Endometrial microvascular endothelial cells (primary cell): ENCODE measurements around the gene OR2H2. TPM values are rescaled to one million over a fixed set of nuclear protein-coding genes. Genes with fewer than 3 reads are reported as not detected.

Experiments used
- in situ Hi-C: cut with HindIII; loops from 2 replicates; pipeline ENCODE4 v1.10.0; 2017; ENCODE audit warnings: low sequenced_read_pairs, low pct_unique_long_range_greater_than_20kb; ENCODE audit errors: inconsistent ontology term
- total RNA-seq: library from RNA; depleted of rRNA; stranded (reverse); fragments of >200 nt; gene quantifications from one replicate; pipeline ENCODE4 v1.2.3, GENCODE V29; 2015; ENCODE audit errors: inconsistent ontology term

Gene OR2H2
- not detected for total RNA-seq

DNA sequence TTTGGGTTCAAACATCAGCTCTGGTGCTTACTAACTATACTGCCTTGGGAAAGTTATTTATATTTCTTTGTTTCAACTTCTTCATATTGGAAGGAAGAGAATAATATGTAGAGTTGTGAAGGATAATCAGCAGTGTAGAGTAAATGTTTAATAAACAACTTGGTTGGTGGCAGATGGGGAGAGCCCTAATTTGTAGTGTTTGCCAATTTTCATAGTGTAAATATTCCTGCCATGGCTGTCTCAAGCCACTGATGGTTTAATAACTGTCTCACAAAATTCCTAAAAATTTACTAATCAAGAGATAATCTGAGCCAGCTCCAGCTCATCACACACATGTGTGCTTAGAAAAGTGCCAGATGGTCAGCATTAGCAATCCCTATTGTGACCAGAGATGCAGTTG lies at the start of gene OR2H2:
Gene OR2H2 (plus strand): TSS at position 301 of the 400 bp plus-strand sequence. CDS start 2,824 bp downstream, outside the sequence.
- in situ Hi-C loops: no loop called here

DNA sequence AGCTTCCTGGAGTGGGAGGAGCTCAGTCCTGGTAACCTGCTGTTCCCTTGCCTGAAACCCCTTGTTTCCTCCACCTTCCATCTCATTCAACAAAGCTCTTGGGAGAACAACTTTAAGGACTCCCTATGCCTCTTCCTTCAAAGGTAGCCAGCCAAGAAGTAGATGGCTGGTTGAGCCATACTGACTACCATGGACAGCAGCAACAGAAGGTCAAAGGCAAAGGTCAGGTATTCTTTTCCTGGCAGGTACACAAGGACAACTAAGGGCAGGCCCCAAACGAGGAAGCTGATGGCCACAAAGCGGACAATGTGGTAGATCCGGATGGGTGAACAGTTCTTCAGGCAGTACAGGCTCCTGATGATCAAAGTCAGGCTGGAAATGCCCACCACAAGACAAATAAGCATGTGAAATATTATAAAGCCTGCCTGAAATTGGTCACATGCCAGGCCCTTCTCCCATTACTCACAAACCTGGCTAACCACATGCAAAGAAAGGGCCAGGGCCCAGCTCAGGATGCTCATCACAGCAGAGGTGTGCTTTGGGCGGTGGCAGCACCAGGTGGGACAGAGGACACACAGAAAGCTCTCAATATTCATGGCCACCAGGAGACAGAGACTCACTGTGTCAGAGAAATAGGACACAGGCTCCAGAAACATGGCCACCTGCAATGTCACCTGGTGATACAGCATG lies 47.1 kb upstream of the OR2H2 start:
- in situ Hi-C loops: no loop called here

GRCh38 chr6:29547573-29547972 lies 37.3 kb upstream of the OR2H2 start:
- in situ Hi-C loops: no loop called here

DNA sequence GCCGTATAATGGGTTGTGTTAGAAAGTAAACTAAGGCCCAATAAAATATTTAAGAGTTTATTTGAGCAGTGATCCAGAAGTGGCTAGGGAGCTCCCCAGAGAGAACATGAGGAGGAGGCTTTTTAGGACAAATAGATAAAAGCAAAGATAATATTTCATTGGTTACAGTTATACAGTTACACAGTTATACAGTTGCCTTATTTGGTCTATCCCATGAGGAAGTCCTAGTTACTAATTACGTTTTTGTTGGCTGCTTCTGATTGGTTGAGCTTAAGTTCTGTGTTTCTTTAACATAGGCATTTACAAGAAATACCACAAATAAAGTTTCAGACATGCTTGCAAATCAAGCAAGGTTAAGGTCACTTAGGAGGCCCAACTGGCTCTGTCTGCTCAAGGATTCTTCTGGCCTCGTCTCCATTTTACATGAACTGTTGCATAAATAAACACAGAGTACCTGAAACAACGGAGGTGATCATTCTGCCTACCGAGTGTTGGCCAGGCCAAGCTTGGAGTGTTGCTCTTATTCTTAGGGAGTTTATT lies 32.3 kb upstream of the OR2H2 start:
- in situ Hi-C loops: no loop called here

- in situ Hi-C loops: no loop called here
These were observed 31.5 kb upstream of the OR2H2 start for GRCh38 chr6:29553268-29554057.

DNA sequence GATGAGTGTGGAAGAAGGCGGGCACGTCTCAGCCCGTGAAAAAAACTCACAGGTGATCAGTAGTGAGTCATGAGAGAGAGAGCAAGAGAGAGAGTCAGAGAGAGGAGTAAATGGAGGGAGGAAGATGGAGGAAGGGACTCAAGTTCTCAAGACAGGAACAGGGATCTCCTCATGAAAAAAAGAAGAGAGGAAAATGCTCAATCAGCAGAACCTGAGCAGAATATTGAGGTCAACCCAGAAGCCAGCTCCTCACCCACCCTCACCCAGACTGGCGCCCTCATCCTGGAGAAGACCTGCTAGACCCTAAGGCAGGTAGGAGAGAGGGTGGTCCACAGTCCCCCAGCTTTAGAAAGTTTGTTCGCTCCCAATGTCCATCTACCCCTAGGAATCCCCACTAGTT lies 30.2 kb upstream of the OR2H2 start:
- in situ Hi-C loops: no loop called here

DNA sequence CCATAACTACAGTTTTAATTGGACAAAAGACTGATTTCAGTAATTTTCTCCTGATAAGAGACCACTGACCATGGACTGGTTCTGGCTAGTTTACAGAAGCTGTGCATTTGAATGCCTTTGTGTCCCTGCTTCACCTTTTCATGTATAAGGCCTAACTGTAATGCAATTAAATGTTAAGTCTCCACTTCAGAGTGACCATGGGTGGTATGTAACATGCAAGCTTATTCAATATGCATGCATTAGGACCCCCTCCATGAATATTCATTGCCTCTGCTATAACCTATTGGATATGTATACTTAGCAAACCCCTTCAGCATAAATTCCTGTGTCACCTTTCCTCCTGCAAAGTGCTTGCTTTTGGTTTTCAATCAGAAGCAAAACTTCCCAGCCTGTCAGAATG lies 27.6 kb upstream of the OR2H2 start:
- in situ Hi-C loops: no loop called here

DNA sequence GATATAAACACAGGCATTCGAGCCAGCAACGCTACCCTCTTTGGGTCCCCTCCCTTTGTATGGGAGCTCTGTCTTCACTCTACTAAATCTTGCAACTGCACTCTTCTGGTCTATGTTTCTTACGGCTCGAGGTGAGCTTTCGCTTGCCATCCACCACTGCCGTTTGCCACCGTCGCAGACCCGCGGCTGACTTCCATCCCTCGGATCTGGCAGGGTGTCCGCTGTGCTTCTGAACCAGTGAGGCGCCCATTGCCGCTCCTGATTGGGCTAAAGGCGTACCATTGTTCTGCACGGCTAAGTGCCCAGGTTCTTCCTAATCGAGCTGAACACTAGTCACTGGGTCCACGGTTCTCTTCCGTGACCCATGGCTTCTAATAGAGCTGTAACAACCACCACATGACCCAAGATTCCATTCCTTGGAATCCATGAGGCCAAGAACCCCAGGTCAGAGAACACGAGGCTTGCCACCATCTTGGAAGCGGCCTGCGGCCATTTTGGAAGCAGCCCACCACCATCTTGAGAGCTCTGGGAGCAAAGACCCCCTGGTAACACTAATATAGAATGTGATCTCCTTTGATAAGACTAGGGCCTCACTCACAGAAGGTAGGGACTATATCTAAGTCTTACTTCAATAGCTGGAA lies 26.4 kb upstream of the OR2H2 start:
- in situ Hi-C loops: no loop called here

DNA sequence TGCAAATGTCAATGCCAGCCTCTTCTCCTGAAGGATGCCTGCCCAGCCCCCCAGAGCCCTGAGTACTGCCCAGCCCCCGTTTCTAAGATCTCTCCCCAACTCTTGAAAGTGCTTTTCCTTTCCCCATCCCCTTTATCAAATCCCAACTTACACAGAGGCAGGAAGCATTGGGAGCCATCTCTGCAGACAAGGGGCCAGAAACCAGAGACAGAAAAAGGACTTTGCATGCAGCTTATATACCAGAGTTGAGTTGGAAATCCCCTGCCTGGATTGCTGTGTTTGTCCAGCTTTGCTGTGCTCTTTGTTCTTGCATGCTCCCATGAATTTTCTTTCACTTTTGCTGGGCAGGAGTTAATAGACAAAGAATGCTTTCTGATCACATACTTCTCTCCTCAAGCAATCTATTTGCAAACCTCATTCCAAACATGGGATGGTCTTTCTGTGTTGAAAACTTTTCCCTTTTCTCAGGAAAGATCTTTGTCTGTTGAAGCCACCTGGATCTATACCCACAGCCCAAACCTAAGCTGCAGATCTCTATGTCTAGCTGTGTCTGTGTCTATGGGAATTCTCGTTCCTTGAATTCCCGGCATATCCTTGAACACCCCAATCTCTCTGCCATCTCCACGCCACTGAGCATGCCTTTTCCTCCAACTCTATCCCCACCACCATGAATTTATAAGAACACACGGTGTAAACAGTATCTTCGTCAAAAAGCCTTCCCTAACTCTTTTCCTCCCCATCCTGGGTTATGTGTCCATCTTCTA lies 25.2 kb upstream of the OR2H2 start, which contains the start of gene UBD:
Gene UBD (minus strand): TSS at position 209 of the 764 bp plus-strand sequence. CDS start 31 bp downstream, at position 178.
- in situ Hi-C loops: no loop called here

GRCh38 chr6:29561091-29561490 lies 23.8 kb upstream of the OR2H2 start:
- in situ Hi-C loops: no loop called here

DNA sequence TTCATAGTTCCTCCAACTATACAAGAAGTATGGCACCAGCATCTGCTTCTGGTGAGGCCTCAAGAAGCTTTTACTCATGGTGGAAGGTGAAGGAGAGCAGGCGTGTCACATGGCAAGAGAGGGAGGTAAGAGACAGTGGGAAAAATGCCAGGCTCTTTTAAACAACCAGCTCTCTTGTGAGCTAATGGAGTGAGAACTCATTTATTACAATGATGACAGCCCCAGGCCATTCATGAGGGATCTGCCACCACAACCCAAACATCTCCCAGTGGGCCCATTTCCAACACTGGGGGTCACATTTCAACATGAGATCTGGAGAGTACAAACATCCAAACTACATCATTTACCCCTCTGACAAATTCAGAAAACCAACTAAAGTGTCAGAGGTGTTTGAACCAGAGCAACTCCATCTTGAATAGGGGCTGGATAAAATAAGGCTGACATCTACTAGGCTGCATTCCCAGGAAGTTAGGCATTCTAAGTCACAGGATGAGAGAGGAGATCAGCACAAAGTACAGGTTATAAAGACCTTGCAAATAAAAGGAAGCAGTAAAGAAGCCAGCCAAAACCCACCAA lies 23.2 kb upstream of the OR2H2 start:
- in situ Hi-C loops: no loop called here

- in situ Hi-C loops: no loop called here
These were observed 21.4 kb upstream of the OR2H2 start for GRCh38 chr6:29563435-29563965.

- in situ Hi-C loops: no loop called here
These were observed 20.0 kb upstream of the OR2H2 start for GRCh38 chr6:29564875-29565274.

DNA sequence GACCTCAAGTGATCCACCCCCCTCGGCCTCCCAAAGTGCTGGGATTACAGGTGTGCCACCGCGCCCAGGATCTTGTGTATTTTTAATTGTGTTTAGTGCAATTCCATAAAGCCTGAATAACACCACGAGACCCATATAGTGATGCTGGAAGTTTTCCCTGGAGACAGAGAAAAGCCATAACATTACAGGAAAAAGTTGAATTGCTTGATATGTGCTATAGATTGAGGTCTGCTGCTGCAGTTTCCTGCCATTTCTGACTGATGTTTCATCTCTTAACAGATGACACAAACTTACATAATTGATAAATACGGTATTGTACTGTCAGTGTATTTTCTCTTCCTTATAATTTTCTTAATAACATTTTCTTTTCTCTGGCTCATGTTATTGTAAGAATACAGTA lies 18.1 kb upstream of the OR2H2 start:
- in situ Hi-C loops: no loop called here

- in situ Hi-C loops: no loop called here
These were observed 17.4 kb upstream of the OR2H2 start for GRCh38 chr6:29567541-29567940.

DNA sequence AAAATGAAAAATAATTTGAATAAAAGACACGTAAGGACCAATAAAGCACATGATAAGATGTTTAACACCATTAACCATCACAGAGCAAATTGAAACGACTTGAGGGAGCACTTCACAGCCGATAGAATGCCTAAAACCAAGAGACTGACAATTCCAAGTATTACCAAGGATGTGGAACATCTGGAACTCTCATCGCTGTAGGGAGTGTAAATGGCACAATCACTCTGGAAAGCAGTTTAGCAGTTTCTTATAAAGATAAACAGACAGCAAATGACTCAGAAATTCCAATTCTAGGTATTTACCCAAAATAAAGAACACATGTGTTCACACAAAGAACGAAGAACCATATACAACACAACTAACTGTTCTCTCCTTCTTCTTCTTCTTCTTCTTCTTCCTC lies 16.9 kb upstream of the OR2H2 start:
- in situ Hi-C loops: no loop called here

DNA sequence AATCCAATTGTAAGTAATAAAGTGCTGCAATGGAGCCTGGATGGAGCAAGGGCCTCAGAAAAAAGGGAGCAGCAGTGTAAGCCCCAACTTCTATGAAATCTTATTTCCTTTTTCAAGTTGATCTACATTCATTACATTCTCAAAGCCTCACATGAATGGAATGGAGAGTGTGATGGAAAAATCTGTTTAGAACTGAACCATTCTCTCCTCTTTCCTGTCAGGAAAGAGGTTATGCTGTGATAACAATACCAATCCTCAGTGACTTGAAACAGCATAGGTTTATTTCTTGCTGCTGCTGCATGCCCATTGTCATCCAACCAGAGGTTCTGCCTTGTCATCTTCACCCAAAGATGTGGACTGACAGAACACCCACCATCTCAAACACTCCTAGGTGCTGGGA lies 8.9 kb upstream of the OR2H2 start:
- in situ Hi-C loops: no loop called here

DNA sequence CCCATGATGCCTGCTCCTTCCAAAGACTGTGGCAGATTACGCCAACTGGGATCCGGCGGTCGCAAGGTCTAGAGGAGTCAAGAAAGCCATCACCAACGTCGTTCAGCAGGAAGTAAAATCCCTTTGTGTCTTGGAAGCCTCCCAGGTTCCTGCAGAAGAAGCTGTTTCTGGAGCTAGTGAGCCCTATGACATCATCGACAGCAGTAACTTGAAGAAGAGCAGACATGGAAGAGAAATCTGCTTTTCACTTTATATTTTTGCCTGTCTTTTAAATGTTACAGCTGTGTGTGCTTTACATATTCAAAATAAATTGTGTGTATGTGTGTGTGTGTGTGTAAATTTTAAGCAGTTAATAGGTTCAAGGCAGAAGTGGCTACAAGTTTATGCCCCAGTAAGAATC lies 7.4 kb upstream of the OR2H2 start:
- in situ Hi-C loops: no loop called here
